RWPE2 (cell line): ENCODE measurements around the gene TBX1.

Source experiments
- ATAC-seq: fragments of 200-7000 bp; cut with Tn5 transposase; 3 replicates; pipeline ENCODE4 v1.9.1; 2021; ENCODE audit warnings: low read depth
- DNase-seq: peaks from one replicate; pipeline ENCODE4 v3.0.0-alpha.2; 2020; ENCODE audit warnings: low spot score
- H3K27ac ChIP-seq: fragments of 450-650 bp; 2 replicates; pipeline ENCODE4 v1.5.1; 2017; ENCODE audit warnings: mild to moderate bottlenecking; ENCODE audit not compliant: poor library complexity, severe bottlenecking
- H3K27me3 ChIP-seq: fragments of 250-450 bp; sonication (Bioruptor Pico); 2 replicates; pipeline ENCODE4 v1.5.1; 2021; ENCODE audit warnings: mild to moderate bottlenecking, moderate library complexity; ENCODE audit not compliant: insufficient read depth, poor library complexity, severe bottlenecking
- H3K36me3 ChIP-seq: fragments of 250-450 bp; sonication (Bioruptor Pico); 2 replicates; pipeline ENCODE4 v1.5.1; 2020; ENCODE audit warnings: low read depth, mild to moderate bottlenecking, moderate library complexity
- H3K4me1 ChIP-seq: fragments of 250-450 bp; sonication (Bioruptor Pico); 2 replicates; pipeline ENCODE4 v1.5.1; 2021; ENCODE audit warnings: mild to moderate bottlenecking, moderate library complexity; ENCODE audit not compliant: insufficient read depth, poor library complexity, severe bottlenecking
- H3K4me3 ChIP-seq: fragments of 250-450 bp; sonication (Bioruptor Pico); 2 replicates; pipeline ENCODE4 v1.5.1; 2021; ENCODE audit warnings: mild to moderate bottlenecking, moderate library complexity; ENCODE audit not compliant: severe bottlenecking
- H3K9me3 ChIP-seq: fragments of 250-450 bp; sonication (Bioruptor Pico); 2 replicates; pipeline ENCODE4 v1.5.1; 2021; ENCODE audit warnings: mild to moderate bottlenecking, moderate library complexity; ENCODE audit not compliant: severe bottlenecking
- CTCF ChIP-seq: fragments of 450-650 bp; IDR thresholded peaks from one replicate; pipeline ENCODE4 v1.5.1; 2017; ENCODE audit warnings: mild to moderate bottlenecking, moderate library complexity; ENCODE audit not compliant: poor library complexity, severe bottlenecking

TBX1 gene

DNA sequence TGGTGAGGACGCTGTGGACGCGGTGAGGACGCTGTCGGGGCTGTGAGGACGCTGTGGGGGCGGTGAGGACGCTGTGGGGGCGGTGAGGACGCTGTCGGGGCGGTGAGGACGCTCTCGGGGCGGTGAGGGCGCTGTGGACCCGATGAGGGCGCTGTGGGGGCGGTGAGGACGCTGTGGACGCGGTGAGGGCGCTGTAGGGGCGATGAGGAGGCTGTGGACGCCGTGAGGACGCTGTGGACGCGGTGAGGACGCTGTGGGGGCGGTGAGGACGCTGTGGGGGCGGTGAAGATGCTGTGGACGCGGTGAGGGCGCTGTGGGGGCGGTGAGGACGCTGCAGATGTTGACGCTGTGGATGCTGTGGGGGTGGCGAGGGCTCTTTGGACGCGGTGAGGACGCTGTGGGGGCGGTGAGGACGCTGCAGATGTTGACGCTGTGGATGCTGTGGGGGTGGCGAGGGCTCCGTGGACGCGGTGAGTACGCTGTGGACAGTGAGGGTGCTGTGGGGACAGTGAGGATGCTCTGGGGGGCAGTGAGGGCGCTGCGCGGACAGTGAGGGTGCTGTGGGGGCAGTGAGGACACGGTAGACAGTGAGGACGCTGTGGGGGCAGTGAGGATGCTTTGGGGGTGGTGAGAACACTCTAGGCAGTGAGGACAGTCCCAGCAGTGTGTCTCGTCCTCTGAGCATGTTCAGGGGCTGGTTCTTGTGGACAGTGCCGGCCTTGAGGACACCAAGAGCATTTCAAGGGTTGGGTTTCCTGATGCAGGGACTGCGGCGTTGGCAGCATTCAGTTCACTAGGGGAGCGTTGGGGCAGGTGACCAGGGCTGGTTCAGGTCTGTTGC lies 33.0 kb upstream of the TBX1 start:
- no peak overlapping the region for H3K27ac ChIP-seq
- H3K9me3 ChIP-seq = no peaks in the 10 kb centered on the region
- no peaks in the 10 kb centered on the region for H3K36me3 ChIP-seq
- H3K4me3 ChIP-seq = no peak overlapping the region
- no peaks in the 10 kb centered on the region for H3K4me1 ChIP-seq
- TF ChIP-seq CTCF = no peak
- DNase-seq (no peak), ATAC-seq (no peak)
- H3K27me3 ChIP-seq = peaks cover 20% of the 10 kb centered on the region

DNA sequence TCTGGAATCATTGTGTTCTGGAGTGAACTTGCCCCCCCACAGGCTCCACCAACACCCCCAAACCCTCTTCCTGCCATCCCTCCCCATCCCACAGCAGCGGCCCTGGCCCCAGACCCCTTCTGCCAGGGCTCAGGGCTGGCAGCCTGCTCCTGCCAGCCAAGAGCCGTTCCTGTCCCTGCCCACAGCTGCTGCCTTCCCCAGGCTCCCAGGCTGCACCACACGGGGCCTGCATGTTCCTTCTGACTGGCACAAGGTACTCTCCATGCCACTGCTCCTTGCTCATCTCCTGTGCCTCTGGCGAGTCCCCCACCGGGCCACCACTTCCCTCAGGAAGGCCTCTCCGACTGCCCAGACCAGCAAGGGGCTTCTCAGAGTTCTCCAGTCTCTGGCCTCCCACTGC lies 32.3 kb upstream of the TBX1 start:
- ATAC-seq = no peak
- H3K36me3 ChIP-seq = no peaks in the 10 kb centered on the region
- no peaks in the 10 kb centered on the region for H3K4me1 ChIP-seq
- DNase-seq = no peak
- no peak overlapping the region for H3K4me3 ChIP-seq
- H3K27ac ChIP-seq = no peak overlapping the region
- H3K27me3 ChIP-seq = peaks cover 18% of the 10 kb centered on the region
- TF ChIP-seq CTCF = no peak
- no peaks in the 10 kb centered on the region for H3K9me3 ChIP-seq

DNA sequence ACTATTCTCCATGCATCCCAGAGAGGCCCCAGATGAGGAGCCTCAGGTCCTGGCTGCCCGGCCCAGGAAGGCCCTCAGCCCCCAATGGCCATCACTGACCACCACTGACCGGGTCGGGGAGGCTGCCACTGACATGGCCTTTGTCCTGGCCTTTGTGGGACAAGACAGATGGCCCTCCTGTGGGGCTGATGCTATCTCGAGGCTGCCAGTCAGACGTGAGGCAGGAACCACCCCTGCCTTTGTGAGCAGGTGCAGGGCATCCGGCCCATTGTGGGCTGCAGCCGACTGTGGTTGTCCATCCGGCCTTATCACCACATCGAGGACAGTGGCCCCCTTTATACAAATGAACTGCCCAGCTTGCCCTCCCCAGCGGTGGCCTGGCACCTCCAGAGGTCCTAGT lies 31.7 kb upstream of the TBX1 start:
- no peak overlapping the region for H3K27ac ChIP-seq
- H3K4me3 ChIP-seq = no peak overlapping the region
- no peaks in the 10 kb centered on the region for H3K9me3 ChIP-seq
- no peak for TF ChIP-seq CTCF
- peaks cover 12% of the 10 kb centered on the region for H3K27me3 ChIP-seq
- DNase-seq = no peak
- ATAC-seq = no peak
- H3K36me3 ChIP-seq = no peaks in the 10 kb centered on the region
- H3K4me1 ChIP-seq = no peaks in the 10 kb centered on the region

DNA sequence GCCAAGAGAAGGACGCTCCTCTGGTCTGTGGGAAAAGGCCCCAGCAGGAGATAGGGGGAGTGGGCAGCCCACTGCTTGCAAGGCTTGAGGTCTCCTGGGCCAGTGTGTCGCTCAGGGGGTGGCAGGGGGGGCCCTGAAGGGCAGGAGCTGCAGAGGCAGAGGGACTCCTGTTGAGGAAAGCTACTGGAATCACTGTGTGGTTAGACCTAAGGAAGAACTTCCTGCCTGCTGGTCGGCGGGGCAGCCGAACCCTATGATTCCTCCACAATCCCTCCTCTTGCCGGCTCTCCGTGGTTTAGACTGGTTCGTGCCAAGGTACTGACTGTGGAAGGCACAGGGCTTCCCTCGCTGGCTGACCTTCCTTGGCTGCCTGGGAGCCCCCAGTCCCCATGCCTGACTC lies 31.1 kb upstream of the TBX1 start:
- Histone ChIP-seq H3K4me1 (no peaks in the 10 kb centered on the region), H3K27me3 (peaks cover 9% of the 10 kb centered on the region), H3K4me3 (no peak overlapping the region), H3K9me3 (no peaks in the 10 kb centered on the region), H3K36me3 (no peaks in the 10 kb centered on the region), H3K27ac (no peak overlapping the region)
- no peak for ATAC-seq
- DNase-seq = no peak
- no peak for TF ChIP-seq CTCF

DNA sequence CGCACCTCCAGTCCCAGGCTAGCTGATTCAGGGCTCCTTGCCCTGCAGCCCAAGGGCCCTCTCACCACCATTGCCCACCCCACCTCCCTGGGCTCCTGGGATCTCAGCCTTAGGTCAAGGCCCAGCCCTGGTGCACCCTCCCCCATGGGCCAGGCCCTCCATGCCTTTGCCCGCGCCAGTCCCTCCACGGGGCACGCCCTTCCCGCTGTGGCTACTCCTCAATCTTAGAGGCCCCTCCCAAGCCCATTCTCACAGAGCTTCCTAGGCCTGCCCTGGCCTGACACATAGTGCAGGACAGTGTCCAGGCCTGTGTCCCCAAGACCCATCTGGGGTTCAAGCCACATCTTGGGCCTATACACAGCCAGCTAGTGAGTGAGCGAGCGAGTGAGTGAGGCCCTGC lies 30.4 kb upstream of the TBX1 start:
- Histone ChIP-seq H3K27me3 (peaks cover 2% of the 10 kb centered on the region), H3K27ac (no peak overlapping the region), H3K9me3 (no peaks in the 10 kb centered on the region), H3K4me3 (no peak overlapping the region), H3K4me1 (no peaks in the 10 kb centered on the region), H3K36me3 (no peaks in the 10 kb centered on the region)
- ATAC-seq (peak; percentile 10; the same call in 1 of the 3 replicates), DNase-seq (no peak)
- no peak for TF ChIP-seq CTCF
